ENCODE data around the gene PBX1. TPM values are rescaled to one million over a fixed set of nuclear protein-coding genes. Genes with fewer than 3 reads are reported as not detected.

PBX1 gene
- polyA plus RNA-seq, 3 donors: 0.07 TPM; not detected in 2

GRCh38 chr1:164856381-164856780 is 297.4 kb downstream of the PBX1 start:
- intact Hi-C loops (cut with micrococcal nuclease): no loop called here
- H2AFZ ChIP-seq (ENCODE audit: insufficient read depth, low read depth, low read length, poor library complexity, severe bottlenecking): no peak overlapping the region
- 100% methylated on average over 1 of the region's 2 CpGs for WGBS (ENCODE audit: insufficient coverage)
- Mint-ChIP-seq H3K27ac (no peak overlapping the region), H3K4me3 (no peak overlapping the region), H3K9me3 (peaks cover 0 to 8% (median 3%) of the 10 kb centered on the region in 7 donors), H3K4me1 (no peaks in the 10 kb centered on the region), H3K27me3 (ENCODE audit: low read depth in 3 of 3) (peaks cover 0 to 2% (median 1%) of the 10 kb centered on the region in 3 donors), H3K36me3 (no peaks in the 10 kb centered on the region)
- H3K4me1 ChIP-seq (ENCODE audit: control insufficient read depth in 1 of 2, insufficient read depth in 2 of 2, low read length in 2 of 2): no peaks in the 10 kb centered on the region
- H3K79me2 ChIP-seq (ENCODE audit: insufficient read depth, low read length): no peaks in the 10 kb centered on the region
- DNase-seq: no peak
- no peak overlapping the region for H3K9ac ChIP-seq (ENCODE audit: insufficient read depth, low read length, poor library complexity, severe bottlenecking)
- H4K20me1 ChIP-seq (ENCODE audit: insufficient read depth, low read length): no peaks in the 10 kb centered on the region
- no peaks in the 10 kb centered on the region for H3K9me3 ChIP-seq (replicated peaks in 1 of 2; ENCODE audit: control insufficient read depth in 1 of 2, insufficient read depth in 1 of 2, low read length in 2 of 2)
- no peak overlapping the region for H3K4me3 ChIP-seq (replicated peaks in 1 of 3; ENCODE audit: low read depth in 2 of 3, low read length in 3 of 3)
- TF ChIP-seq, protein P1, sequence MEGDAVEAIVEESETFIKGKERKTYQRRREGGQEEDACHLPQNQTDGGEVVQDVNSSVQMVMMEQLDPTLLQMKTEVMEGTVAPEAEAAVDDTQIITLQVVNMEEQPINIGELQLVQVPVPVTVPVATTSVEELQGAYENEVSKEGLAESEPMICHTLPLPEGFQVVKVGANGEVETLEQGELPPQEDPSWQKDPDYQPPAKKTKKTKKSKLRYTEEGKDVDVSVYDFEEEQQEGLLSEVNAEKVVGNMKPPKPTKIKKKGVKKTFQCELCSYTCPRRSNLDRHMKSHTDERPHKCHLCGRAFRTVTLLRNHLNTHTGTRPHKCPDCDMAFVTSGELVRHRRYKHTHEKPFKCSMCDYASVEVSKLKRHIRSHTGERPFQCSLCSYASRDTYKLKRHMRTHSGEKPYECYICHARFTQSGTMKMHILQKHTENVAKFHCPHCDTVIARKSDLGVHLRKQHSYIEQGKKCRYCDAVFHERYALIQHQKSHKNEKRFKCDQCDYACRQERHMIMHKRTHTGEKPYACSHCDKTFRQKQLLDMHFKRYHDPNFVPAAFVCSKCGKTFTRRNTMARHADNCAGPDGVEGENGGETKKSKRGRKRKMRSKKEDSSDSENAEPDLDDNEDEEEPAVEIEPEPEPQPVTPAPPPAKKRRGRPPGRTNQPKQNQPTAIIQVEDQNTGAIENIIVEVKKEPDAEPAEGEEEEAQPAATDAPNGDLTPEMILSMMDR (IDR thresholded peaks at IDR 0.05): no peak
- no peak overlapping the region for H3K27ac ChIP-seq (ENCODE audit: low read depth in 1 of 2, low read length in 2 of 2)
- no peaks in the 10 kb centered on the region for H3K27me3 ChIP-seq (ENCODE audit: control insufficient read depth in 2 of 2, insufficient read depth in 2 of 2, low read length in 2 of 2)
- no peaks in the 10 kb centered on the region for H3K36me3 ChIP-seq (replicated peaks in 1 of 2; ENCODE audit: control insufficient read depth in 1 of 2, insufficient read depth in 2 of 2, low read length in 2 of 2)
- no peak overlapping the region for H3K4me2 ChIP-seq (replicated peaks; ENCODE audit: extremely low read depth, low read length, poor library complexity, severe bottlenecking)

DNA sequence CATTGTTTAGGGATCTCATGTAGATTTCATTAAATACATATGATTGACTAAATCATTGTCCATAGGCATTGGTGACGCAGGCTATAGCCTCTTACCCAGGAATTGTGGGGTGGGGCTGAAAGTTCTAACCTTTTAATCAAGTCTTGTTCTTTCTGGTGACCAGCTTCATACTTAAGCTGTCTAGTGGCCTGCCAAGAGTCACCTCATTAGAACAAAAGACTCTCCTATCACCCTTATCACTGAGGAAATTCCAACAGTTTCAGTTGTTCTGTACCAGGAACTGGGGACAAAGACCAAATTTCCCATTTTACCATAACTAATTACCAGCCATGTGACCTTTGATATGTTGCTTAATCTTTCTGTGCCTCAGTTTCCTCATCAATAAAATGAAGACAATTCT is 298.5 kb downstream of the PBX1 start:
- no CpG with 5 or more reads among the region's 1 CpG for WGBS (ENCODE audit: insufficient coverage)
- no peaks in the 10 kb centered on the region for H4K20me1 ChIP-seq (ENCODE audit: insufficient read depth, low read length)
- TF ChIP-seq, protein P1 (IDR thresholded peaks at IDR 0.05): no peak
- no peak overlapping the region for H3K9ac ChIP-seq (ENCODE audit: insufficient read depth, low read length, poor library complexity, severe bottlenecking)
- H3K4me3 ChIP-seq (replicated peaks in 1 of 3; ENCODE audit: low read depth in 2 of 3, low read length in 3 of 3): no peak overlapping the region
- Mint-ChIP-seq H3K4me3 (no peak overlapping the region), H3K36me3 (no peaks in the 10 kb centered on the region), H3K4me1 (no peaks in the 10 kb centered on the region), H3K27ac (no peak overlapping the region), H3K27me3 (ENCODE audit: low read depth in 3 of 3) (peaks cover 0 to 2% (median 1%) of the 10 kb centered on the region in 3 donors), H3K9me3 (peaks cover 0 to 8% (median 4%) of the 10 kb centered on the region in 7 donors)
- no peak overlapping the region for H3K4me2 ChIP-seq (replicated peaks; ENCODE audit: extremely low read depth, low read length, poor library complexity, severe bottlenecking)
- H3K79me2 ChIP-seq (ENCODE audit: insufficient read depth, low read length): no peaks in the 10 kb centered on the region
- no peak overlapping the region for H3K27ac ChIP-seq (ENCODE audit: low read depth in 1 of 2, low read length in 2 of 2)
- H3K27me3 ChIP-seq (ENCODE audit: control insufficient read depth in 2 of 2, insufficient read depth in 2 of 2, low read length in 2 of 2): no peaks in the 10 kb centered on the region
- intact Hi-C loops (cut with micrococcal nuclease): no loop called here
- H3K9me3 ChIP-seq (replicated peaks in 1 of 2; ENCODE audit: control insufficient read depth in 1 of 2, insufficient read depth in 1 of 2, low read length in 2 of 2): no peaks in the 10 kb centered on the region
- no peak overlapping the region for H2AFZ ChIP-seq (ENCODE audit: insufficient read depth, low read depth, low read length, poor library complexity, severe bottlenecking)
- H3K36me3 ChIP-seq (replicated peaks in 1 of 2; ENCODE audit: control insufficient read depth in 1 of 2, insufficient read depth in 2 of 2, low read length in 2 of 2): no peaks in the 10 kb centered on the region
- no peaks in the 10 kb centered on the region for H3K4me1 ChIP-seq (ENCODE audit: control insufficient read depth in 1 of 2, insufficient read depth in 2 of 2, low read length in 2 of 2)
- no peak for DNase-seq

All from CD14-positive monocyte (primary cell).